ENCODE results near the gene ABHD17B.
A peak's percentile ranks its signal among the peaks of the same experiment; 100 is the strongest.
"Not testable (repeated sequence)": the region's sequence is repeated elsewhere in the genome, so short reads cannot be mapped to it uniquely, and the experiment has no call there.

ABHD17B gene

DNA sequence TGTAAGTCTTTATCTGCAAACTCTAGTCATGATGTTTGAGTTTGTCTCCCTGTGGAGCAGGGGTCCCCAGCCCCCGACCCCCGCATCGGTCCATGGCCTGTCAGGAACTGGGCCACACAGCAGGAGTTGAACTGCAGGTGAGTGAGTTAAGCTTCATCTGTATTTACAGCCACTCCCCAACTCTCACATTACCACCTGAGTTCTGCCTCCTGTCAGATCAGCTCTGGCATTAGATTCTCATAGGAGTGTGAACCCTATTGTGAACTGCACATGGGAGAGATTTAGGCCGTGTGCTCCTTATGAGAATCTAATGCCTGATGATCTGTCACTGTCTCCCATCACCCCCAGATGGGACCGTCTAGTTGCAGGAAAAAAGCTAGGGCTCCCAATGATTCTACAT is 7.4 kb upstream of the ABHD17B start:
- DNase-seq: no peak

GRCh38 chr9:71916834-71917534 is 6.0 kb upstream of the ABHD17B start:
- DNase-seq: no peak
- intact Hi-C loops (cut with DNase I): loop anchor here (10.0 kb wide), 1 partner anchor 92 kb away; no protein-coding TSS in a partner anchor

More for the DNA sequence above, 7.4 kb upstream of the ABHD17B start:
- intact Hi-C loops (cut with DNase I): loop anchor here (10.0 kb wide), 1 partner anchor 94 kb away; no protein-coding TSS in a partner anchor

DNA sequence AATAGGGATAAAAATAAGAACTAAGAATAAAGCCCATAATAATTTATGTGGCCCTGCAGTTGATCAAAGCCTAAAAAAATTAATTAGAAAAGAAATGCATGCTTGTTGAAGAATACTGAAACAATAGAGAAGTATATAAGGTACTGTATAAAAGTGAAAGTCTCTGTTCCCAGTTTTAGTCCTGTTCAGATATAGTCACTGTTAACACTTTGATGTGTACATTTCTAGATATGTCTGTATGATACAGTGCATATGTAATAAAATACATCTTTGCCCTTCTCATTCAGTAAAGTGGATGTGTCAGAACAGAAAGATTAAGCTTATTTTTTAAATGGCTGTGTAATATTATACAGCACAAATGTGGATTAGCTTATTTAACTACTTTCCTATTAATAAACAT is 4.5 kb upstream of the ABHD17B start:
- DNase-seq: no peak
- intact Hi-C loops (cut with DNase I): loop anchor here (10.0 kb wide), 1 partner anchor 91 kb away; no protein-coding TSS in a partner anchor

GRCh38 chr9:71911908-71912335 is 929 bp upstream of the ABHD17B start:
- no peak for DNase-seq
- intact Hi-C loops (cut with DNase I): loop anchor here (10.0 kb wide), 1 partner anchor 87 kb away; no protein-coding TSS in a partner anchor

DNA sequence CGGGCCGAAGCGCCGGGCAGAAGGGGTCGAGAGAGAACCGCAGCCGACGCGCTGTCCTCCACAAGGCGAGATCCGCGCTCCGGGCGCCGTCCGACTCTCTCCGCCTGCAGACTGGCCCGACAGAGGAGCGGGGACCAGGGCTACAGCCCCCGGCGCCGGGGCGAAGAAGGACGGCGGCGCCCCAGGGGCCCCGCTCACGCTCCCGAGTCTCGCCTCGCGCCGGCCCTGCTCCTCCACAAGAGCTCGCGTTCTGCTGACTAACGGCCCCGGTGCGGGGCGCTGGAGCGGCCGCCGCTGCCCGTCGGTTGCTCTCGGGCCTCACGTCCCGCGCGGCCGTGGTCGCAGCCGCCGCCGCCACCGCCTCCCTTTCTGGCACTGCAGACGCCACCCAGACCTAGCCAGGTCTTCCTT is 338 bp downstream of the ABHD17B start:
- intact Hi-C loops (cut with DNase I): loop anchor here (10.0 kb wide), 1 partner anchor 86 kb away; no protein-coding TSS in a partner anchor
- DNase-seq: peak in 2 of 42 donors; percentile 52

GRCh38 chr9:71909887-71910649 is 925 bp downstream of the ABHD17B start:
- DNase-seq: peak; percentile 17 to 90 (median 76)
- intact Hi-C loops (cut with DNase I): loop anchor here (10.0 kb wide), 1 partner anchor 85 kb away; no protein-coding TSS in a partner anchor

DNA sequence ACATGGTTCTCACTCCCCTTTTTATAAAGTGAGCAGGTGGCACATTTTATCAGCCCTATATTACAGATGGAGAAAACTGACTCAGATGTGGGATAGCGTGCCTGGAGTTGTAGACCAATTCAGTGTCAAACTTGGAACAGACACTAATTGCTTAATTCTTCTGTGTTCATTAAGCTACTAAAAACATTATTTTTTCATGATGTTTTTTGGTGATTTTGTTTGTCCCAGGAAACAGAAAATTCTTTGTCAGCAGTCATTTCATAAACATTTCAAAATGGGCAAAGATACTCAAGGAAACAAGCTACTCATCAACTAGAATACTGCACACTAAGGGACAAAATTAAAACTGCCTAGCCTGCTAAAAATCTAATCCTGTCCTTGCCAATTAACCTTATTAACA is 2.2 kb downstream of the ABHD17B start:
- DNase-seq: no peak
- intact Hi-C loops (cut with DNase I): no loop called here

GRCh38 chr9:71904076-71904475 is 6.9 kb downstream of the ABHD17B start:
- DNase-seq: no peak
- intact Hi-C loops (cut with DNase I): no loop called here

DNA sequence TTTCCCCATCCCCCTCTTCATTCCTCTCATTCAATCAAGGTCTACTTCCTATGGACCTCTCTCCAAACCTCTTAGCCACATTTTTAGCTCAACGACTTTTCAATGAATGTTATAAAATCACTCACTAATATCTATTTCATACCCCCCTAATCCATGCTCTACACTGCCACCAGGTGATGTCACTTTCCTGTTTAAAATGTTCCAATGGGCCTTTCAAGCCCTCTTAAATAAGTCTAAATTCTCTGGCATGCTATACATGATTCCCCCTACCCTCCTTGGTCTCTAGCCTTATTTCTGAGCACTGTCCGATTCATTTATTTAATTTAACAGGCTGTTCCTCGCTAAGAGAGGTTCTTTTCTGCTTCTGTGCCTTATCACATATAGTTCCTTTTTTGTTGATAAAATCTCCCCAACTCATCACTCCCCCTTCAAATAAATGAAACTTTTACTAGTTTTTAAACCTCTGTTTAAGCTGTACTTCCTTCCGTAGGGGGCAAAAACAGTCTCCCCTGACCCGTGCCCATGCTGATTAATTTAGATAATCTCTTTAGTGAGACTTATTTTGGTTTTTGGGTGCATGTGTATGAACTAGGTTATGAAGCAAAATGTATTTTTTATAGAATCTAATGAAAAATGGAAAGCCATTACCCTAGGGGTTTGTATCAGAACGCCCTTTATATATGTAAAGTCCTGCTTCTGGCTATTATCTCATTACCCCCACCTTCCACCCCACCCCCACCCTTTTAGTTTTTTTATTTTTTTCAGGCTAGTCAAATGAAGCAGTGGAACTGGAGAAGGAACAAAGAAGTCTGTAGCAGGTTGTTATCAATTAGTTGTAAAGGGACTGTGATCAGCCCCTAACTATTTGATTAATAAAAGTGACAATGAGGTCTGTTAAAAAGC is 9.0 kb downstream of the ABHD17B start:
- intact Hi-C loops (cut with DNase I): no loop called here
- no peak for DNase-seq

DNA sequence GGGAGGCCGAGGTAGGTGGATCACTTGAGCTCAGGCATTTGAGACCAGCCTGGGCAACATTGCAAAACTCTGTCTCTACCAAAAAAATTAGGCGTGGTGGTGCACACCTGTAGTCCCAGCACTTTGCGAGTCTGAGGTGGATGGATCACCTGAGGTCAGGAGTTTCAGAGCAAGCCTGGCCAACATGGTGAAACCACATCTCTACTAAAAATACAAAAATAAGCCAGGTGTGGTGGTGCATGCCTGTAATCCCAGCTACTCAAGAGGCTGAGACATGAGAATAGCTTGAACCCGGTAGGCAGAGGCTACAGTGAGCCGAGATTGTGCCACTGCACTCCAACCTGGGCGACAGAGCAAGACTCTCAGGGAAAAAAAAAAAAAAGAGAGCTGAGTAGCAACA is 12.2 kb downstream of the ABHD17B start:
- intact Hi-C loops (cut with DNase I); DNase-seq: not testable (repeated sequence)

DNA sequence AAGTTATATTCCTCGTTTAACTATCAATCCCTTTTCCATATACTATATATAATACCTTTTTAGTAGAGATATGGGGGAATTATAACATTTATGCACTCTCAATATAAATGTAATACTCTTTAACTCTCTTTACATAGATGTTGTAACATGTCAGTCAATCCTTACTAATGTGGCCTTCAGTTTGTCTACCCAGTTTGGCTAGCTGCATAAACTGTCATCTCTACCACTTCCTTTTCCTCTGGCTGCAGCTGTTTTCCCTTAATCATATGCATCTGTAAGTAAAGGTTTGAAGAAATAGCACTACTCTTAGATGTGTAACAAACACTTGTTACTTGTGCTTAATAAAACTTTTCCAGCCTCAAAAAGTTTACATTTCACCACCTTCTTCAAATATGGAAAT is 13.4 kb downstream of the ABHD17B start:
- intact Hi-C loops (cut with DNase I): no loop called here
- no peak for DNase-seq

DNA sequence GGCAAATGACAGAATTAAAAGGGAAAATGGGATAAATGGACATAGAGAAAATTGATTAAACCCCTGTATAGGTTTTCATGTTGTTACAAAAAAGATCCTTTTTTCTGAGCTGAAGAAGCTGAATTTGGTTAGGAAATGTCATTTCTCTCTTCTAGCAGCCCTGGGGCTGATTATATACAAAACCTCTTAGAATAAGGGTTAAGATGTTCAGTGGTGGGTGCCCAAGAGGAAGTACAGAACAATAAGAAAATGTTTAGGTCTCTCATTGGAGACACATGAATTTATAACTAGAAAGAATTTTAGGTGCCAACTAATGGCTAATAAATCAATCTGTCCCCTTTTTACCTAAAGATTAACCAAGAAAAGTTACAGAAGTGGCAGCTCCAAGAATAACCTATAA is 14.2 kb downstream of the ABHD17B start:
- intact Hi-C loops (cut with DNase I): no loop called here
- no peak for DNase-seq

GRCh38 chr9:71895955-71896354 is 15.0 kb downstream of the ABHD17B start:
- intact Hi-C loops (cut with DNase I): no loop called here
- DNase-seq: no peak

DNA sequence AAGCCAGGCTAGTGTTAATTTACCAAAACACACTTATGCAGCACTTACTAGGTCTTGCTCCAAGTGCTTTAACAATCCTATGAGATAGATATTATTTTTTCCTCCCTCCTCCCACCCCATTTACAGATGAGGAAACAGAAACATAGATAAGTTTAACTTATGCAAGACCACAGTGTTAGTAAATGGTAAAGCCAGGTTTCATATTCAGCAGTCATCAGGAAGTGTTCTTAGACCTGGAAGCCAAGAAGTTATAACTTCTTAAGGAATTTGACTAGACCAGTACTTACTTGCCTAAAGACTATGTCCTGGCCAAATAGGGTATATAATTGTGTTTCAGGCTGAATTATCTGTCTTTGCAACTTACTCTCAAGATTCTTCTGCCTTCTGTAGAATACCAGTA is 15.9 kb downstream of the ABHD17B start:
- DNase-seq: no peak
- intact Hi-C loops (cut with DNase I): no loop called here

GRCh38 chr9:71891557-71892189 is 19.3 kb downstream of the ABHD17B start:
- no peak for DNase-seq
- intact Hi-C loops (cut with DNase I): no loop called here

GRCh38 chr9:71890042-71890679 is 20.8 kb downstream of the ABHD17B start:
- no peak for DNase-seq
- intact Hi-C loops (cut with DNase I): no loop called here

GRCh38 chr9:71887362-71887761 is 23.6 kb downstream of the ABHD17B start:
- no peak for DNase-seq
- intact Hi-C loops (cut with DNase I): no loop called here

- intact Hi-C loops (cut with DNase I): no loop called here
- DNase-seq: no peak
These were observed 24.5 kb downstream of the ABHD17B start for GRCh38 chr9:71886541-71886940.
